SU-DHL-6 (cell line): ENCODE data around the gene EHHADH.

Source experiments
- CTCF ChIP-seq: fragments of 200-600 bp; sonication (generic); IDR thresholded peaks from one replicate; pipeline ENCODE4 v1.5.1; 2017; ENCODE audit warnings: antibody characterized with exemption, mild to moderate bottlenecking, low read length, moderate library complexity; ENCODE audit not compliant: insufficient read depth, poor library complexity, severe bottlenecking
- EZH2phosphoT487 ChIP-seq: fragments of 200-600 bp; sonication (generic), shearing (Covaris generic); conservative IDR thresholded peaks from 2 replicates; pipeline ENCODE4 v1.6.1; 2018; ENCODE audit warnings: mild to moderate bottlenecking, antibody characterized with exemption, low read length, moderate library complexity, mixed read lengths

- no peak for TF ChIP-seq CTCF
- no peak for TF ChIP-seq EZH2phosphoT487
Measured at GRCh38 chr3:185216607-185216958, 37.3 kb downstream of the EHHADH start.
